ENCODE results near the gene C19orf25. TPM values are rescaled to one million over a fixed set of nuclear protein-coding genes. Genes with fewer than 3 reads are reported as not detected.
"Not testable (repeated sequence)": the region's sequence is repeated elsewhere in the genome, so short reads cannot be mapped to it uniquely, and the experiment has no call there.

The C19orf25 gene
- total and polyA plus RNA-seq, 2 donors (not counting 1 experiment from before 2014, with no cell fraction given) = 34.2 to 68.3 TPM

DNA sequence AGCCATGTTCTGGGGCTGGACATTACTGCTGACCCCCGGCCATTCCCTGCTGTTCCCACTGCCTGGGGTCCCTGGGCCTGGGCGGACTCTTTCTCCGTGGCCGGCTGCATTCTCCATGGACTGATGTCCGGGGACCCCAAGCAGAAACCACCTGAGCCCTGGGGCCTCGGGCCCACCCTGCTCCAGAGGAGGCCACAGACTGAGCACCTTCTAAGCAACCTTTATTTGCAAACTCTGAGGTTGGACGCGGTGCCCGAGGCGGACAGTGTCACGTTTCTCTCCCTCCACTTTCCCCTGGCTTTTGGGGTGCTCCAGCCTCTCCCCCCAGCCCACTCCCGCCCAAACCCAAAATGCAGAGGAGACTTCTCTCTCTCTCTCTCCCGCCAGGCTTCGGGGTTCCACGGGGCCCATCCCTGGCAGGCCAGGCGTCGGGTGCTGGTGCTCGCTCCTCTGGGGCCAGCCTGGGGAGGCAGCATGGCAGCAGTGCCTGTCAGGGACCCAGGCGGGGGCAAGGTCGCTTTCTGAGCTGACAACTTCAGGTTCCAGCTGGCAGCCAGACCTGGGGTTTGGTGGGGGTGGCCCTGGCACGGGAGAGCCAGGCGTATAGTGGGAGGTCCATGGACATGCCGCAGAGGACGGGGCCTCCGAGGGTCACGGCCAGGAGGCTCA is 2.3 kb upstream of the C19orf25 start:
- Mint-ChIP-seq H3K27ac (no peak overlapping the region), H3K27me3 (no peaks in the 10 kb centered on the region), H3K4me1 (peaks cover 13% of the 10 kb centered on the region), H3K9me3 (ENCODE audit: insufficient read depth) (no peaks in the 10 kb centered on the region), H3K4me3 (no peak overlapping the region)
- Histone ChIP-seq H3K27ac (ENCODE audit: low read length in 2 of 2) (no peak overlapping the region), H4K20me1 (ENCODE audit: control insufficient read depth, insufficient read depth, low read length, poor library complexity, severe bottlenecking) (peaks cover 7% of the 10 kb centered on the region), H3K4me2 (replicated peaks; ENCODE audit: low read depth, low read length, poor library complexity, severe bottlenecking) (no peak overlapping the region), H3K36me3 (replicated peaks in 1 of 2; ENCODE audit: control extremely low read depth in 1 of 2, control insufficient read depth in 1 of 2, extremely low read depth in 1 of 2, insufficient read depth in 2 of 2, low read length in 1 of 2) (peaks cover 0 to 4% of the 10 kb centered on the region in 2 experiments), H3K9ac (ENCODE audit: low read length) (no peak overlapping the region), H3K79me2 (ENCODE audit: control insufficient read depth, insufficient read depth, low read length) (peaks cover 14% of the 10 kb centered on the region), H3K4me3 (ENCODE audit: control extremely low read depth in 1 of 5, extremely low read depth in 1 of 5, insufficient read depth in 1 of 5, low read depth in 2 of 5, low read length in 4 of 5) (no peak overlapping the region), H3K9me3 (ENCODE audit: control extremely low read depth in 1 of 3, control insufficient read depth in 2 of 3, insufficient read depth in 1 of 3, low read length in 2 of 3) (no peaks in the 10 kb centered on the region), H3K4me1 (ENCODE audit: control insufficient read depth in 2 of 2, insufficient read depth in 2 of 2, low read length in 2 of 2) (peaks cover 6 to 22% of the 10 kb centered on the region in 2 donors), H2AFZ (ENCODE audit: insufficient read depth, low read depth, low read length, poor library complexity, severe bottlenecking) (no peak overlapping the region), H3K27me3 (replicated peaks in 1 of 4; ENCODE audit: control extremely low read depth in 1 of 4, control insufficient read depth in 3 of 4, insufficient read depth in 4 of 4, low read length in 3 of 4) (no peaks in the 10 kb centered on the region)
- POLR2A ChIA-PET = no interaction called here
- intact Hi-C loops (cut with micrococcal nuclease) = no loop called here
- CTCF ChIA-PET = no interaction called here
- ATAC-seq (ENCODE audit: low read depth) = no peak
- 93% methylated on average over 26 of the region's 26 CpGs for WGBS (ENCODE audit: insufficient coverage)
- DNase-seq = no peak
- TF ChIP-seq, protein P1, sequence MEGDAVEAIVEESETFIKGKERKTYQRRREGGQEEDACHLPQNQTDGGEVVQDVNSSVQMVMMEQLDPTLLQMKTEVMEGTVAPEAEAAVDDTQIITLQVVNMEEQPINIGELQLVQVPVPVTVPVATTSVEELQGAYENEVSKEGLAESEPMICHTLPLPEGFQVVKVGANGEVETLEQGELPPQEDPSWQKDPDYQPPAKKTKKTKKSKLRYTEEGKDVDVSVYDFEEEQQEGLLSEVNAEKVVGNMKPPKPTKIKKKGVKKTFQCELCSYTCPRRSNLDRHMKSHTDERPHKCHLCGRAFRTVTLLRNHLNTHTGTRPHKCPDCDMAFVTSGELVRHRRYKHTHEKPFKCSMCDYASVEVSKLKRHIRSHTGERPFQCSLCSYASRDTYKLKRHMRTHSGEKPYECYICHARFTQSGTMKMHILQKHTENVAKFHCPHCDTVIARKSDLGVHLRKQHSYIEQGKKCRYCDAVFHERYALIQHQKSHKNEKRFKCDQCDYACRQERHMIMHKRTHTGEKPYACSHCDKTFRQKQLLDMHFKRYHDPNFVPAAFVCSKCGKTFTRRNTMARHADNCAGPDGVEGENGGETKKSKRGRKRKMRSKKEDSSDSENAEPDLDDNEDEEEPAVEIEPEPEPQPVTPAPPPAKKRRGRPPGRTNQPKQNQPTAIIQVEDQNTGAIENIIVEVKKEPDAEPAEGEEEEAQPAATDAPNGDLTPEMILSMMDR (IDR thresholded peaks at IDR 0.05) = no peak
- TF ChIP-seq EZH2 (IDR thresholded peaks at IDR 0.05; ENCODE audit: borderline replicate concordance, insufficient read depth, low read depth, low read length, poor library complexity, severe bottlenecking) = no peak

DNA sequence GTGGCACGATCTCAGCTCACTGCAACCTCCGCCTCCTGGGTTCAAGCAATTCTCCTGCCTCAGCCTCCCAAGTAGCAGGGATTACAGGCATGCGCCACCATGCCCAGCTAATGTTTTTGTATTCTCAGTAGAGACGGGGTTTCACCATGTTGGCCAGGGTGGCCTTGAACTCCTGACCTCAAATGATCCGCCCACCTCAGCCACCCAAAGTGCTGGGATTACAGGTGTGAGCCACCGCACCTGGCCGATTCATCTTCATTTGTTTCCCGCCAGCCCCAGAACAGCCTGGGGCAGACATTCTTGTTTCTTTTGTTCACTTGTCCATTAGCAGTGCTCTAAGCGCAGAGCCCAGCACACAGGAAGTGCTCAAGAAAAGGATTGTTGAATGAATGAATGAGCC is 2.0 kb downstream of the C19orf25 start:
- H3K27ac ChIP-seq (ENCODE audit: low read length in 2 of 2); H3K4me2 ChIP-seq (replicated peaks; ENCODE audit: low read depth, low read length, poor library complexity, severe bottlenecking); H3K9me3 Mint-ChIP-seq (ENCODE audit: insufficient read depth); intact Hi-C loops (cut with micrococcal nuclease); DNase-seq; CTCF ChIA-PET; H3K36me3 ChIP-seq (replicated peaks in 1 of 2; ENCODE audit: control extremely low read depth in 1 of 2, control insufficient read depth in 1 of 2, extremely low read depth in 1 of 2, insufficient read depth in 2 of 2, low read length in 1 of 2); H3K27me3 Mint-ChIP-seq; H3K27ac Mint-ChIP-seq; H3K9me3 ChIP-seq (ENCODE audit: control extremely low read depth in 1 of 3, control insufficient read depth in 2 of 3, insufficient read depth in 1 of 3, low read length in 2 of 3); POLR2A ChIA-PET; H3K4me3 ChIP-seq (ENCODE audit: control extremely low read depth in 1 of 5, extremely low read depth in 1 of 5, insufficient read depth in 1 of 5, low read depth in 2 of 5, low read length in 4 of 5); ATAC-seq (ENCODE audit: low read depth); H3K9ac ChIP-seq (ENCODE audit: low read length); H2AFZ ChIP-seq (ENCODE audit: insufficient read depth, low read depth, low read length, poor library complexity, severe bottlenecking): not testable (repeated sequence)
- peaks cover 13 to 24% of the 10 kb centered on the region in 2 donors for H3K4me1 ChIP-seq (ENCODE audit: control insufficient read depth in 2 of 2, insufficient read depth in 2 of 2, low read length in 2 of 2)
- peaks cover 30% of the 10 kb centered on the region for H3K79me2 ChIP-seq (ENCODE audit: control insufficient read depth, insufficient read depth, low read length)
- WGBS (ENCODE audit: insufficient coverage) = 92% methylated on average over 6 of the region's 9 CpGs
- H3K27me3 ChIP-seq (replicated peaks in 1 of 4; ENCODE audit: control extremely low read depth in 1 of 4, control insufficient read depth in 3 of 4, insufficient read depth in 4 of 4, low read length in 3 of 4) = peaks cover 0 to 10% (median 5%) of the 10 kb centered on the region in 4 experiments
- Mint-ChIP-seq H3K4me3 (peak overlapping the region; percentile 39), H3K4me1 (peaks cover 17% of the 10 kb centered on the region)
- peaks cover 50% of the 10 kb centered on the region for H4K20me1 ChIP-seq (ENCODE audit: control insufficient read depth, insufficient read depth, low read length, poor library complexity, severe bottlenecking)

All from B cell (primary cell).